GM18861 (cell line): ENCODE measurements around the gene BCL11A.

Experiments used
- ATAC-seq: cut with Tn5 transposase; IDR thresholded peaks from one replicate; pipeline ENCODE4 v1.9.1; 2021; ENCODE audit not compliant: unreplicated experiment

BCL11A gene

GRCh38 chr2:60528281-60529020 lies 25.0 kb downstream of the BCL11A start:
- ATAC-seq = no peak

GRCh38 chr2:60527762-60528161 lies 25.7 kb downstream of the BCL11A start:
- no peak for ATAC-seq

GRCh38 chr2:60526623-60527022 lies 26.8 kb downstream of the BCL11A start:
- ATAC-seq = no peak

GRCh38 chr2:60525899-60526298 lies 27.6 kb downstream of the BCL11A start:
- ATAC-seq = no peak

GRCh38 chr2:60524874-60525273 lies 28.6 kb downstream of the BCL11A start:
- no peak for ATAC-seq

GRCh38 chr2:60523963-60524362 lies 29.5 kb downstream of the BCL11A start:
- no peak for ATAC-seq

- ATAC-seq = no peak
These were observed 31.0 kb downstream of the BCL11A start for GRCh38 chr2:60522462-60522861.

- no peak for ATAC-seq
These were observed 31.8 kb downstream of the BCL11A start for GRCh38 chr2:60521626-60522025.

GRCh38 chr2:60520917-60521539 lies 32.4 kb downstream of the BCL11A start:
- no peak for ATAC-seq

- ATAC-seq = no peak
These were observed 33.1 kb downstream of the BCL11A start for GRCh38 chr2:60520151-60520876.

- no peak for ATAC-seq
These were observed 34.1 kb downstream of the BCL11A start for GRCh38 chr2:60519231-60519863.

- no peak for ATAC-seq
These were observed 34.9 kb downstream of the BCL11A start for GRCh38 chr2:60518567-60518966.

- no peak for ATAC-seq
These were observed 36.0 kb downstream of the BCL11A start for GRCh38 chr2:60517446-60517845.

GRCh38 chr2:60516826-60517225 lies 36.6 kb downstream of the BCL11A start:
- no peak for ATAC-seq

- no peak for ATAC-seq
These were observed 37.1 kb downstream of the BCL11A start for GRCh38 chr2:60516383-60516811.

GRCh38 chr2:60515721-60516226 lies 37.7 kb downstream of the BCL11A start:
- ATAC-seq = peak; percentile 82

GRCh38 chr2:60513996-60514395 lies 39.5 kb downstream of the BCL11A start:
- no peak for ATAC-seq

- no peak for ATAC-seq
These were observed 40.3 kb downstream of the BCL11A start for GRCh38 chr2:60513191-60513590.

GRCh38 chr2:60512641-60513040 lies 40.8 kb downstream of the BCL11A start:
- ATAC-seq = no peak

- no peak for ATAC-seq
These were observed 41.3 kb downstream of the BCL11A start for GRCh38 chr2:60512062-60512622.

- no peak for ATAC-seq
These were observed 42.7 kb downstream of the BCL11A start for GRCh38 chr2:60510713-60511112.
